Gastroesophageal sphincter (tissue), 4 donors: Measurements from ENCODE around the gene OR6K6. TPM values are rescaled to one million over a fixed set of nuclear protein-coding genes. Genes with fewer than 3 reads are reported as not detected.

ENCODE experiments used
- ATAC-seq: fragments of 150-250 bp; one replicate; pipeline ENCODE4 v1.9.1; 2016; ENCODE audit warnings: mild to moderate bottlenecking, moderate library complexity
- H3K27ac ChIP-seq, 4 donors: fragments of 200-600 bp; sonication (generic) in 3 of 4; 1 replicate in 3 of 4; 2 replicates in 1 of 4; pipeline ENCODE4 v1.5.1; 2016 to 2019
- H3K27me3 ChIP-seq: fragments of 200-600 bp; sonication (generic); one replicate; pipeline ENCODE4 v1.5.1; 2019
- H3K36me3 ChIP-seq, 2 donors: fragments of 200-600 bp; sonication (generic); one replicate each; pipeline ENCODE4 v1.5.1; 2019; ENCODE audit warnings: control low read depth in 1 of 2
- H3K4me1 ChIP-seq, 3 donors: fragments of 200-600 bp; sonication (generic); 1 replicate in 2 of 3; 2 replicates in 1 of 3; pipeline ENCODE4 v1.5.1; 2016 to 2019; ENCODE audit warnings: control low read depth in 2 of 3
- H3K4me3 ChIP-seq, 2 donors: fragments of 200-600 bp; sonication (generic); one replicate each; pipeline ENCODE4 v1.5.1; 2019; ENCODE audit warnings: mild to moderate bottlenecking in 1 of 2, moderate library complexity in 1 of 2
- H3K9me3 ChIP-seq, 3 donors: fragments of 200-600 bp; sonication (generic); one replicate each; pipeline ENCODE4 v1.5.1; 2017 to 2019; ENCODE audit warnings: control low read depth in 2 of 3
- EP300 ChIP-seq: sonication (generic); formaldehyde crosslinking; IDR thresholded peaks from one replicate; pipeline ENCODE4 v1.6.1; 2017; ENCODE audit warnings: antibody characterized with exemption, mild to moderate bottlenecking
- POLR2A ChIP-seq, 2 donors: fragments of 450-650 bp; IDR thresholded peaks; one replicate each; pipeline ENCODE4 v1.6.1; 2017; ENCODE audit warnings: antibody characterized with exemption in 2 of 2, mild to moderate bottlenecking in 2 of 2, moderate library complexity in 1 of 2
- POLR2AphosphoS5 ChIP-seq: sonication (generic); formaldehyde crosslinking; IDR thresholded peaks from one replicate; pipeline ENCODE4 v1.6.1; 2017; ENCODE audit warnings: antibody characterized with exemption
- WGBS, 2 donors: methylation state at CpG; one replicate each; pipeline ENCODE4 v1.1.5; 2018; ENCODE audit warnings: low coverage in 1 of 2; 5-methylcytosine and 5-hydroxymethylcytosine counted together
- small RNA-seq, 4 donors: library from RNA; depleted of rRNA; stranded (forward); fragments of <200 nt; gene quantifications; one replicate each; pipeline ENCODE3, GENCODE V24; 2016
- total RNA-seq, 4 donors: library from RNA; depleted of rRNA; stranded (reverse); fragments of >200 nt; gene quantifications; one replicate each; pipeline ENCODE4 v1.1.0, GENCODE V29; 2016
- TF ChIP-seq, protein P1 (sequence below), 4 experiments: fragments of 200-600 bp in 2 of 4; fragments of 450-650 bp in 2 of 4; sonication (generic) in 1 of 4; IDR thresholded peaks; one replicate each; pipeline ENCODE4 v1.5.1; 2017 to 2019; ENCODE audit warnings: antibody characterized with exemption in 4 of 4, mild to moderate bottlenecking in 2 of 4, moderate library complexity in 2 of 4

Gene OR6K6
- total RNA-seq, 4 donors from 2014 or later, result not detected

DNA sequence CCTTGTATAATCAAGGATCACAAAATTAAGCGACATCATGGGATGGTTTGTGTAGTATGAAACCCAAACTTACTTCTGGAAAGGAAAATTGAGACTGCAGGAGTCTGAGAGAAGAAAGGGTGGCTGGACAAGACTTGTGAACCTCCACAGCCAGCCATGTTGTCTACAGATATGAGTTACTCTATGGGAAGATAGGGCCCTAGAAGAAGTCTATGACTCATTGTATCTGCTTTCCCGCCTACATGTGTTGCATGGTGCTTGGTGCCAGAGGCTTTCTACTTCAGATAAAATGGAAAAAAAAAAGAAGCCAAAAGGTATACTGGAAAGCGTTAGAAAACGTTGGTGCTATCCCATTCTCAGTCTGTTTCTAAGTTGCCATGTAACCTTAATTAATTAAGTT lies 45.2 kb downstream of the OR6K6 start:
- H3K27me3 ChIP-seq, result no peaks in the 10 kb centered on the region
- ATAC-seq, result no peak

DNA sequence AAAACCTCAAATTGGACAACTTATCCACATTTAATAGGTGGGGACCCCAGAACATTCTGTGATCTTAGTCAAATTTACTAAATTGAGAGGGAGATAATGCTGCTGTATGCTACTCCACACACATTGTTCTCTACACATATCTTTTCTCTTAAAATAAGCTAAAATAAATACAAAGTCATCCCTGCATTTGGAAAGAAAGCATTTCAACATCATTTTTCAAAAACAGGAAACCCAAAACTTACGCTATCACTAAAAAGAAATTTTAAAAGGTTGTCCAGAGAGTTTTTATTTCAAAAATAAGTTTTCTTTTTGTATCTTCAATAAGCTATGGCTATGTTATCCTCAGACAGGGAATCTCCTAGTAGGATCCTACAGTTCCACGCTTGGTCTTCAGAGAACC lies 46.0 kb downstream of the OR6K6 start:
- Histone ChIP-seq H3K9me3 (no peaks in the 10 kb centered on the region), H3K4me3 (no peak overlapping the region), H3K27me3 (no peaks in the 10 kb centered on the region), H3K27ac (no peak overlapping the region), H3K4me1 (no peaks in the 10 kb centered on the region), H3K36me3 (no peaks in the 10 kb centered on the region)
- WGBS, 2 donors, result 74 to 92% methylated on average over 2 of the region's 2 CpGs
- no peak for TF ChIP-seq POLR2A (IDR thresholded peaks at IDR 0.05)
- no peak for TF ChIP-seq POLR2AphosphoS5
- TF ChIP-seq EP300, result no peak
- TF ChIP-seq, protein P1, sequence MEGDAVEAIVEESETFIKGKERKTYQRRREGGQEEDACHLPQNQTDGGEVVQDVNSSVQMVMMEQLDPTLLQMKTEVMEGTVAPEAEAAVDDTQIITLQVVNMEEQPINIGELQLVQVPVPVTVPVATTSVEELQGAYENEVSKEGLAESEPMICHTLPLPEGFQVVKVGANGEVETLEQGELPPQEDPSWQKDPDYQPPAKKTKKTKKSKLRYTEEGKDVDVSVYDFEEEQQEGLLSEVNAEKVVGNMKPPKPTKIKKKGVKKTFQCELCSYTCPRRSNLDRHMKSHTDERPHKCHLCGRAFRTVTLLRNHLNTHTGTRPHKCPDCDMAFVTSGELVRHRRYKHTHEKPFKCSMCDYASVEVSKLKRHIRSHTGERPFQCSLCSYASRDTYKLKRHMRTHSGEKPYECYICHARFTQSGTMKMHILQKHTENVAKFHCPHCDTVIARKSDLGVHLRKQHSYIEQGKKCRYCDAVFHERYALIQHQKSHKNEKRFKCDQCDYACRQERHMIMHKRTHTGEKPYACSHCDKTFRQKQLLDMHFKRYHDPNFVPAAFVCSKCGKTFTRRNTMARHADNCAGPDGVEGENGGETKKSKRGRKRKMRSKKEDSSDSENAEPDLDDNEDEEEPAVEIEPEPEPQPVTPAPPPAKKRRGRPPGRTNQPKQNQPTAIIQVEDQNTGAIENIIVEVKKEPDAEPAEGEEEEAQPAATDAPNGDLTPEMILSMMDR (IDR thresholded peaks at IDR 0.05), result no peak
- no peak for ATAC-seq

More for the DNA sequence above, 45.2 kb downstream of the OR6K6 start:
- WGBS, 2 donors, result 73 to 90% methylated on average over 4 of the region's 4 CpGs
- Histone ChIP-seq H3K4me1 (no peaks in the 10 kb centered on the region), H3K36me3 (no peaks in the 10 kb centered on the region), H3K9me3 (no peaks in the 10 kb centered on the region), H3K4me3 (no peak overlapping the region), H3K27ac (no peak overlapping the region)
- no peak for TF ChIP-seq POLR2A (IDR thresholded peaks at IDR 0.05)
- no peak for TF ChIP-seq POLR2AphosphoS5
- TF ChIP-seq, protein P1 (IDR thresholded peaks at IDR 0.05), result no peak
- no peak for TF ChIP-seq EP300

GRCh38 chr1:158801396-158801795 lies 46.9 kb downstream of the OR6K6 start:
- Histone ChIP-seq H3K4me3 (no peak overlapping the region), H3K9me3 (no peaks in the 10 kb centered on the region), H3K4me1 (no peaks in the 10 kb centered on the region), H3K36me3 (no peaks in the 10 kb centered on the region), H3K27me3 (no peaks in the 10 kb centered on the region), H3K27ac (no peak overlapping the region)
- ATAC-seq, result no peak
- TF ChIP-seq POLR2AphosphoS5 (no peak), POLR2A (IDR thresholded peaks at IDR 0.05) (no peak), EP300 (no peak)
- TF ChIP-seq, protein P1 (IDR thresholded peaks at IDR 0.05), result no peak
- WGBS, 2 donors, result 100% methylated on average over 1 of the region's 1 CpG

GRCh38 chr1:158803678-158804077 lies 49.2 kb downstream of the OR6K6 start:
- H3K9me3 ChIP-seq, result no peaks in the 10 kb centered on the region
- no peaks in the 10 kb centered on the region for H3K27me3 ChIP-seq
- ATAC-seq, result no peak
- TF ChIP-seq POLR2A (IDR thresholded peaks at IDR 0.05), result no peak
- TF ChIP-seq POLR2AphosphoS5, result no peak
- TF ChIP-seq EP300, result no peak
- TF ChIP-seq, protein P1 (IDR thresholded peaks at IDR 0.05), result no peak
- no peaks in the 10 kb centered on the region for H3K4me1 ChIP-seq
- no peak overlapping the region for H3K4me3 ChIP-seq
- no peaks in the 10 kb centered on the region for H3K36me3 ChIP-seq
- WGBS, 2 donors, result 50 to 100% methylated on average over 1 of the region's 1 CpG
- no peak overlapping the region for H3K27ac ChIP-seq

Small RNA genes within 50 kb of the gene (small RNA-seq; reads per million reads assigned to genes)
- 0 reads per million in 4 donors for gene OR2AQ1P

Other genes starting within 250 kb of the OR6K6 start
- not detected for gene OR6Y1, start 200.3 kb upstream of the OR6K6 start, total RNA-seq
- gene OR6P1, start 184.1 kb upstream of the OR6K6 start, total RNA-seq, result not detected
- not detected for gene OR10X1, start 174.8 kb upstream of the OR6K6 start, total RNA-seq
- gene OR10Z1, start 149.5 kb upstream of the OR6K6 start, total RNA-seq, result not detected
- gene SPTA1, start 68.0 kb upstream of the OR6K6 start, total RNA-seq, result under 1 TPM in 2 of 4 donors, not detected in 2; 0.05 to 0.16 TPM
- not detected for gene OR6K2, start 54.1 kb upstream of the OR6K6 start, total RNA-seq
- under 1 TPM in 1 of 4 donors, not detected in 3; 0.35 TPM for gene OR6K3, start 34.0 kb upstream of the OR6K6 start, total RNA-seq
- gene OR6N1, start 17.5 kb downstream of the OR6K6 start, total RNA-seq, result not detected
- gene OR6N2, start 26.5 kb downstream of the OR6K6 start, total RNA-seq, result not detected
- gene MNDA, start 76.6 kb downstream of the OR6K6 start, total RNA-seq, result 10 to 100 TPM in 1 of 4 donors, 1 to 10 TPM in 1, under 1 TPM in 1, not detected in 1; 0.73 to 10.5 (median 8.6) TPM
- gene PYHIN1, start 176.8 kb downstream of the OR6K6 start, total RNA-seq, result 1 to 10 TPM in 2 of 4 donors, under 1 TPM in 1, not detected in 1; 0.84 to 2.0 (median 1.2) TPM